GM18873 (cell line): ENCODE measurements around the gene ERC2.
"Not testable (repeated sequence)": the region's sequence is repeated elsewhere in the genome, so short reads cannot be mapped to it uniquely, and the experiment has no call there.

Experiments used
- ATAC-seq: cut with Tn5 transposase; IDR thresholded peaks from one replicate; pipeline ENCODE4 v1.9.1; 2021; ENCODE audit warnings: mild to moderate bottlenecking, moderate library complexity, moderate number of reproducible peaks; ENCODE audit not compliant: unreplicated experiment, low FRiP score

The ERC2 gene

DNA sequence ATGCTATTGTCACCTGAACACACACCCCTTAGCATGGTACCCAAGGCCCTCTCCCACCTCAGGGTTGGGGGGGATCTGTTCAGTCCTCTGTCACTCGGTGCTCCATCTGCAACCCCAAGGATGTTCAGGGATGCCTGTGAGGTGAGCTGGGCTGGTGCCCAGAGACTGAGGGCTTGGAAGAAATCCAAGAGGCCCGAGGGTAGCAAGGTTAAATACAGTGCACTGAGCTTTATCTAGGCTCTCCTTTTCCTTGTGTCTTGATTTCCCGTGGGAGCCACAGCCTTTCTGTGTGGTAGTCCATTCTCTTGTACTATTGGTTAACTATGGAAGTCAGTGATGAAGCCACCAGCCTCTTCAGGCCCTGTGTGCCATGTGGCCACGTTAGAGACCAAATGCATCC, 962.5 kb downstream of the ERC2 start:
- ATAC-seq: no peak

DNA sequence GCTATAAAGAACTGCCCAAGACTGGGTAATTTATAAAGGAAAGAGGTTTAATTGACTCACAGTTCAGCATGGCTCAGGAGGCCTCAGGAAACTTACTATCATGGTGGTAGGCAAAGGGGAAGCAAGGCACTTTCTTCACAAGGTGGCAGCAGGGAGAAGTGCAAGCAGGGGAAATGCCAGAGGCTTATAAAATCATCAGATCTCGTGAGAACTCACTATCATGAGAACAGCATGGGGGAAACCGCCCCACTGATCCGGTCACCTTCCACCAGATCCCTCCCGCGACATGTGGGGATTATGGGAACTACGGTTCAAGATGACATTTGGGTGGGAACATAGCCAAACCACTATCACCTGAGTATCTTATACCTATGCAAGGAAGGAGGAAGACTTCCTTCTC, 963.2 kb downstream of the ERC2 start:
- ATAC-seq: not testable (repeated sequence)

DNA sequence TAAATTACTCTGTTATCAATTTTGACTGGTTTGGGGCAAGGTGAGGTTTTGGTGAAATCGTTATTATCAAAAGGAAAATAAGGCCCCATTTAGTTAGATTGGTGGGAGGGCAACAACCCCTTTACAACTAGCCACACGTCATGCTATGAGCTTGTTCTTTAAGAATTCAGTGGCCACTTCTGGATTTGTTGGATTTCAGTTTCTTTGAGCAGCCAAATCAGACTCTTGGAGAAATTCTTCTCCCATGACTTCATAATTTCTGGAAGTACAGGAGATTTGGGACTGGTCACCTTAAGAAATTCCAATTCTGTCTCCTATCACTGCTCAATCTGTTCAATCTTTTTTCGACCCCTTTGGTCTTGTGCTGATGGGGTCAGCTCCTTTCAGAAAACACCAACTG, 966.4 kb downstream of the ERC2 start:
- no peak for ATAC-seq

DNA sequence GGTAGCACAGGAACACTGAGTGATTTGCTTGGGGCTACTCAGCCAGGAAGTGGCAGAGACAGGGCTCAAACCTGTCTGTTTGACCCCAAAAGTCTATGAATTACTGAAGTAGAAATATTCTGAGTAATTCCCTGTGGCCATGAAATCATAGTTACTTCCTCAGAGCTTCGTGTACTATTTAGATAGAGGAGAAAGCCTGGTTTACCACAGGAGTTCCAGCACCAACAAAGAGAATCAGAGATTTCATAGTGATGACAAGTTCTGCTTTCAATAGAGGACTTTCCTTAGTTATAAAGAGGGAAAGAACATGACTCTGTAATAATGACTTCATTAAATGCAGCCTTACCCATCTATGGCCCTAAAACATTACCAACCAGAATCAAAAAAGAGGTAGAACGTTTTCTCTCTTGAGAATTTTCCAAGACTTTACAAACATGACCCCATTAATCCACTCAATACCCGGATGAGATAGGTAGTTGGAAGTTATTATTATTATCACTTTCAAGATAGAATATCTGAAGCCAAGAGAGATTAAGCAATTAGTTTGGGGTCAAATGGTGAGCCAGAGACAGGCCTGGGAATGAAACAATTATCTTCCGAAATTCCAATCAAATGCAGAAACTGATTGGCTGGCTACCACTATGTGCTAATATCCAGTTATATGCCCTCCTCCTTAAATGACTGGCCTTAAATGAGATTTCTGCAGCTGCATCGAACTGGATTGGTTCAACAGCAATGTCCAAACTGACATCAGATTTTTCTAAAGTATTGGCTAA, 967.5 kb downstream of the ERC2 start:
- ATAC-seq: no peak

DNA sequence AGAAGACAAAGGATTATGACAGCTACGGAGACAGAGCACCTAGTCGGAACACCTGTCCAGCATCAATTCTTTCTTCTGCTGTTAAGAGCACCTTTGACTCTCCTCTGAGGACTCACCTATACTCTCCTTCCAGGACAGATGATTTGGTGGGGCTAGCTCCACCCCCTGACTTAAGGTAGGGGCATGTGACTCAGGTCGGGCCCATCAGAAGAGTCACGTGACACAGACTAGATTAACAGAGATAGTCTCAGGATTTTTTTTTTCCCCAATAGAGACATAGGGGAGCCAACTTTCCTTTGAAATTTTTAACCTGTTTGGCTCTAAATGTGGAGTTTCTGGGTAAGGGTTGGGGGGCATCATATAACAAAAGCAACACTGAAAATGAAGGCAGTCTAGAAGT, 969.7 kb downstream of the ERC2 start:
- ATAC-seq: no peak

DNA sequence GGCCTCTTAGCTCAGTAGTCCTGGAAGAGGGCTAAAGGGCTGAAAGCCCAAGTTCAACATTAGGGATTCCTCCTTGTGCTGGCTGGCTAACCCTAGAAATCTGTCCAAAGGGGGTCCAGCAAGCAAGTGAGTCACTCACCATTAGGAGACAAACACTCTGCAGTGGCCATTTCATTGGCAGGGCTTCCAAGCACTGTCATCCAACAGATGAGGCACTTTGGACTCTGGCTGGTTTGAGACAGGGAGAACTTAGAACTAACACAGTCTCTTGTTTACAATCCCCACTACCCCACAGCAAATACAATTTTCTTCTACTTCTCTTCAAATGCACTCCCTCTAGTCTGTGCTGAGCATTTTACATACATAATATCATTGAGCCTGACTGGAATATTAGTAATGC, 971.0 kb downstream of the ERC2 start:
- ATAC-seq: no peak

DNA sequence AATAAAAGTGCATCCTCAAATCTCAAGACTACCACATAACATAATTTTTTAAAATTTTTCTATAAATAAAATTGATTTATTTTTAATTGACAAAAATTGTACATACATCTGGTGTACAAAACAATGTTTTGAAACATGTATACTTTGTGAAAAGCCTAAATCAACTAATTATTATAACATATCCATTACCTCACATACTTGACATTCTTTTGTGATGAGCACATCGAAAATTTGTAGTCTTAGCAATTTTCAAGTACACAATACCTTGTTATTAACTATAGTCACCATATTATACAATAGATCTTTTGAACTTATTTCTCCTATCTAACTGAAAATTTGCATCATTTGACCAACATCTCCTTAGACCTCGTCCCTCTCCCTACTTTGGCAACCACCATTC, 973.3 kb downstream of the ERC2 start:
- no peak for ATAC-seq

DNA sequence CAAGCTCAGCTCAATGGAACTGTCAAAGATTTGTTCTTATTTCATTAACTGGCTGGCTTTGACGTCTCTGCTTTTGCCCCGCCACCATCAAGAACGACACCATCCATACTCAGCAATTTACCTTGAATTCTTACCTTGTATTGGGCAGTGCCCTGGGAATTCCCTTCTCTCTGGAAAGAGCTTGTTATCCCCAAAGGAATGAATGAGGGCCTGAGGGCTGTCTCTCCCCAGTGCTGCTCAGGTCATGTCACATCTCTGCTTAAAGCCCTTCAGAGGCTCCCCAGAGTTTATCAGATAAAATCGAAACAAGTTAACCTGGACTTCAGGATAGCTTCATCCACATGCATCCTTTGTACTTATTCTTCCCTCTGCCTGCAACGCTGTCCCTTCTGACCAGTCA, 975.3 kb downstream of the ERC2 start:
- ATAC-seq: no peak

DNA sequence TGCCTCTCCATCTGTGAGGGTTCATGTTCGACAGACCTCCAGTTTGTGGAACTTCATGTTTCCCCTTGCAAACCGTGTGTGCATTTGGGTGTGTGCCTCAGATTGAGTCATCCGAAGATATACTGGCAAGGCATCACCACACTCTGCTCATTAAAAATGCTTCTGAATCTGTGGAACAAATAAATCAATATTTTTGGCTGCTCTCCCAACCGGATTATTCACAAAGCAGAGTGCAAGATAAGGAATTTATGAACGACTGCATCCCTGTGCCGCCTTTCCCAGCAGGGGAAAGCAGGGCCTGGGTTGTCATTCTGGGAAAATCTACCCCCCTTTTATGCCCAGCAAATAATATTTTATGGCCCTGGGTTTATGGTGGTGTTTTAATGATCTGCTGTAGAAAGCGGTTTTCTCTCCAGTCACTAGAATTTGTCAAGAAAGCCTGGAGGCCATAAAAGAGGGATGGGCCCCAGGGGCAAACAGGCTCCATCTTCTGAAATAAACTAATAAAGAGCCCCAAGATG, 976.9 kb downstream of the ERC2 start:
- ATAC-seq: no peak

DNA sequence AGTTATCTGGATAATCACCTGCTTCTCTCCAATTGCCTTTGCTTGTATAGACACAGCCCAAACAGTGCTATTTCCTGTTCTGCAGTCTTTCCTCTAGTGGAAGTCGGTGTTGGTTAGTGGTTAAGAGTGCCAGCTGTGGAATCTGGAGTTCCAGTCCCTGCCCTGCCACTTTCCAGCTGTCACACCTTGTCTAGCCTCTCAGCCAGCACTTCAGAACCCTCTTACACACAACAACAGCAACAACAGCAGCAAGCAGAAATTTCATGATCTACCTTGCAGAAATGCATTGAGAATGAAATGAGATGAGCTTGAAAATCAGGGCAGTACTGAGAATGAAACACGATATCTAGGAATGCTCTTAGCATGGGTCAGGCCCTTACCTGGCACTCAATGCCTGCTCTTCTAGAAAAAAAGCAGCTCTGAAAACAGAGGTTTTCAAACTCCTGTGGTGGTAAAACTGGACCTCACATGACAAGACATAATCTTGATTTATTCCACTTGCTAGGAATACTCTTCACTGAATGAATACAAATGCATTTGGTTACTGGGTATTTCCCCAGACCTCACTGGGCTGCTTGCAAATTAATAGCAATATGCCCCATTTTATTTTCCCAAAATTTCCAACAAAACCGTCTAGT, 977.9 kb downstream of the ERC2 start:
- ATAC-seq: no peak

DNA sequence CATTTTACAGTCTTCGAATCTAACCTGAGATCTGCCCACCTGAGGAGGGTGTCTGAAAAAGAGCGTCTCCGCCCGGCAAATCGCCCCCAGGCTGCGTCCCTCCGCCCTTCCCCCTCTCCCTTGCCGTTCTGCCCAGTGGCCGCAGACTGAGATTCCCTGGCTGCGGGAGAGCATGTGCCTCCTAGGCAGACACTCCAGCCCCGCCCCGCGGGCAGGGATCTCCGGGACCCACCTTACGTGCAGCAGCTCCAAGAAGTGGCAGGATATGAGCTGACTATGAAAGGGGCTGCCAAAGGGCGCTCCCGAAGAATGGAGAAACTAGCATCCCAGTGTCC, 978.5 kb downstream of the ERC2 start:
- ATAC-seq: no peak

DNA sequence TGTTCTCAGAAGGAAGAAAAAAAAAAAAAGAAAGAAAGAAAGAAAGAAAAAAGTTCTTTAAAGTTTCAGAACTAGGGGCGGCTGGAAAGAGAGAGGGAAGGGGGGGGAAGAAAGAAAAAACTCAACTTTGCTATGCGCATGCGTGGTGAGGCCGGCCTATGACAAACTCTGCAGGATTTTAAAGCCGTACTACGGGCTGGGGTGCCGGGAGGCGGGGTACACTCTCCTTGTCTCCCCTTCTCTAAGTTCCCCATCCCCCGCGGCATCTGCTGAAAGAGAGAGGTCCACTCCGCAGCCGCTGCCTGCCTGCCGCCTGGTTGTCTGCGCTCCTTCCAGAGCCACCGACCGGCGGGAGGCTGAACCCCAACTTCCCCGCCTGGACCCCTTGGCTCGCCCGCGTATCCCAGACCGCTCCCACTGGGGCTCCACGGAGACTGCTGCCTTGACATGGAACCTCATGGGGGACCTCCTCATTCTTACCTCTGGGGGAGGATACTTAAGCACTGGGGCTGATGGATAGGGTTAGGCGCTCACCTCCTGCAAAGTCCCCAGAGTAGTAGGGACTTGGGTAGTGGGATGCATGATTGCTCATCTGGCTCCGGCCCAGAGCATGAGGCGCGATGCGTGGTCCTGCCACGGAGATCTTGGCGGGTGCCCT, 979.7 kb downstream of the ERC2 start:
- ATAC-seq: no peak

DNA sequence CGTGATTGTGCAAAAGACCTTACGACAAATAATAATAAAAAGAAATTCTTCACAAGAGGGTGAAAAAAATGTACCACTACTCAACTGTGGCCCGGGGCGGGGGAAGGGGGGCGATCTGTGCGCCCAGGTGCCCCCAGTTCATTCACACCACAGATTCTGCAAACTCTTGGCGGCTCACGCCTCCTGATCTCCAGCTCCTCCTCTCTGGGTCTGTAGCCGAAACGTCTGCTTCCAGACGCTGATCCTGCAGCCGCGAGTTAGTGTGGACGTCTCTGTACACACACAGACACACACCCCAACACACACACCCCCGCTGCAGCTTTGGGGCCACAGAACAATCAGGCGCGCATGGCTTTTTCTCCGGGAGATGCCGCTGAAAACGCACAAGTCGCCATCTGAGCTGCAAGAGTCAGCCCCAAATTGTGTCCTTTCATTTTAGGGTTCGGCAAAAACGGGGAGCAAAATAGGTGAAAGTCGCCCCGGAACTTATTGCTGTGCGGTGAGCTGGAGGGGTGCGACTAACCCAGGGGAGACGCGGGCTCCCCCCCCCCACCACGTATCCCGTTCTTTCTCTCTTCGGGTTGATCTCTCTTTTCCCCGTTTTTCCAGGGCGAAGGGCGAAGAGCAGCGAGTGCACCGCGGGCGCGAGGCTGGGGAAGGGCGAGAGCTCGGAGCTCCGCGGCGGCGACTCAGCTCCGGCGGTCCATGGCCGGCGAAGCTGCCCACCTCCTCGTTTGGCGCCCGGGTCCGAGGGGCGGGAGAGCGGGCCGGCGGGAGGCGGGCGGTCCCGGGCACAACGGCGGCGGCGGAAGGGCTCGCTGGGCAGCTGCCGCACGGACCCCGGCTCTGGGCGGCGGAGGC, 980.7 kb downstream of the ERC2 start:
- no peak for ATAC-seq

DNA sequence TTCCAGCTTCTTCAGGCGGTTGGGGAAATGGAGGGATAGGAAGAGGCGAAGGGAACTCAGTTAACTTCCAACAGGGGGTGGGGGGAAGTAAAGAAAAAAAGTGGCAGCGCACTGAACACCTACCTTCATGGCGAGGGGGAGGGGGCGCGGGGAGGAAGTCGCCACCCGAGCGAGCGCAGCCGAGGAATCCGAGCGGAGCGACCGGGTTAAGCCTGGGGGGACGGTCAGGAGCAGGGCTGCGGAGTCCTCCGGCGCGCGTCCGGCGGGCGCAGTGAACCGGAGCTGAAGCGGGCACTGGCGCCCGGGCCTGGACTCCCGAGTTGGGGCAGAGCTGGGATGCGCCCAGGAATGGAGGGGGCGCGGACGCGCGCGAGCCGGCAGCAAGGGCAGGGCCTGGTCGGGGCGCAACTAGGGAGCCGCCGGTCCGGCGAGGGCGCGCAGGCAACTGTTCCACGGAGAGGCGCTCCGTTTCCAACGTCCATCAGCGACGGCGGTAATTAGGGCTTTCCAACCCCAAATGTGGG, 981.3 kb downstream of the ERC2 start, which contains the start of gene WNT5A:
Gene WNT5A, minus strand, starts transcription at position 450 of the 524 bp plus-strand sequence. Its CDS starts 321 bp downstream, at position 129.
- no peak for ATAC-seq

DNA sequence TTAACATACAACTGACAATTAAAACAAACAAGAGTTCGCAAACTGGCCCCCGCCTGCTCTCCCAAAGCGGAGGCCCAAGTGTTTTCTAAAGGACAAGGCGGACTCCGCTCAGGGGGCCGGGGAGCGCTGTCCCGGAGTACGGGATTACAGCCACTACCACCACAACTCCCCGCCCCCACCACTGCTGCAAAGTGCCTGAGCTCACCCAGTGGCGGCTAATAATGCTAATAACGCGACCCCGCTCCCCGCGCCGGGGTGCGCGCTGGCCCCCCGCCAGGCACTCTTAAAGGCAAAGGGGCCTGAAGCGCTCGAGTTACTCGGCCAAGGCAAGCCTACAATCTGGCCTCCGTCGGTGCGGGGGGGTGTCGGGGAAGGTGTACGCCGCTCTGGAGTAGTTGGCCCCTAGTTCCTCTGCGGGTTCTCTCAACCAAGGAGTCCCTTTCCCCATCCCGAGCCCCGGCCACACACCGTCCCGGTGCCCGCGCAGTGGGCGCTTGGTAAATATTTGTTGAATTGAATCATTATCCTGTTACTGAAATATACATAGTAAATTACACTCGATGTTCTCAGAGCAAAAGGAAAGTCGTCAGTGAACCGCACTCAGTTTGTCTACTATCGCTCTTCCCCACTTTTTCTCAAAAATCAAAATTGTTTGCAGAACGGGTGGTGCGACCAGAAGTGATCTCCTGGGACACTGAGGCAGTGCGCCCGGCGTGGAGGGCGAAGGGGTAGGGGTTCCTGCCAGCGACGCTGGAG, 982.0 kb downstream of the ERC2 start:
- no peak for ATAC-seq

DNA sequence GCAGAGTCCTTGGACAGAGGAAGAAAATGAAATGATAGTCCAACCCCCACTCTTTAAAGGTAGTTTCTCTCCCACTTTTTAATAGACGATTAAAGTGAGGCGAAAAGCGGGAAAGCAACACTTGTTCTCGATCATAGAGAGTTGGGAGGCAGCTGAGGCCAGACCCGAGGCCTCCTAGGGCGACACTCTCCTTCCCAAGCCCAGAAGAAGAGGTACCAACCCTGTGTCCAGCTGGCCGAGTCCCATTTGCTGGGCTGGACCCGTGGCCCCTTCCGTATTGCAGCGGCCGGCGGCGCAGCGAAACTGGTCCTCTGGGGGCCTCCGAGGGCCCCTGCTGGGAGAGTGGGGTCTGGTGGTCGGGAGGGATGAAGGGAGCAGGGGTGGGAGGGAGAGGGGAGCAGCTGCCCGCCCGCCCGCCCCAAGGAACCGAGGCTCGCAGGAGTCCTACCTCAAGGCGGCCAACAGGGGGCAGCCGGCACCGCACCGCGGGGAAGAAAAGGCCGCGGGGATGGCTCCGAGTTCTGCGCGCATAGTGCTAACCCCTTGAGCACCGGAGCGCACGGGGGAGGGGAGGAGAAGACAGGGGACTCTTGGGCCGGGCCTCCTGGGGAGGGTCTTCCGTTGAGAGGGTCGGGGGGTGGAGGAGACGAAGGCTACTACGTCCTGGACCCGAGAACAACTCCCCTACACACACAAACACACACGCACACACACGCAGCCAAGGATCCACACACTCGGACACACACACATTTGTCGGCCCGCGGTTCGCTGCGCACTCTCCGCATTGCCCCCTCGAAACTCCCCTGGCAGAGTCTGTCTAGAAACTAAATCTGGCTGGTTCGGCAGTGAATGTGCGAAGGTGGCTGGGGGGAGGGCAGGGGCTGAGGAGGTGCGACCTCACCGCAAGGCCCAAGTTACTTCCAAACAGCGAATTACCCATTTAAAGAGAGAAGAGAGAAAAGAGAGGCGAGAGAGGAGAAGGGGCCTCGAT, 983.2 kb downstream of the ERC2 start:
- no peak for ATAC-seq

DNA sequence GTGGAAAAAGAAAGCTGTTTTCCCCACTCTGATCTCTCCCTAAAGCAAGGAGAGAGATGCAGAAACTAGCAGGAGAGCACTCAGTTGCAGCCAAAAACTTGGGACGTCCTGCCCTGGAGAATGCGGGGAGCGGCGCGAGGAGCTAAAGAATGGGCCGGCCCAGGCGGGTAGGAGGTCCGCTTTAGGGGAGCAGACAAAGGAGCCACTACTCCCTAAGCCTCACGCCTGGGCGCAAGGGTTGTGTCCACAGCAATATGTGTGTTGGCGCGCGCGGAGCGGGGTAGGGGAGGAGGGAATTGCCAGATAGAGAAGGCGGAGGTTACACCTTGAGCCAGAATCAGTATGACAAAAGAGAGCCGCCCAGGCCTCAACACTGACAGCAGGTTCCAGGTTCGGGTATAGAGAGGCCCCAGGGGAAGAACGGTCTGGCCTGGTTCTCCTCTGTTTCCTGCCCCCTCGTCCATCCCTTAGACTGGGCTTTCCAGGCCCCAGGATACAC, 984.0 kb downstream of the ERC2 start:
- no peak for ATAC-seq
